GM21515 (cell line): ENCODE measurements around the gene CAST.

ENCODE experiments used
- ATAC-seq: cut with Tn5 transposase; IDR thresholded peaks from one replicate; pipeline ENCODE4 v1.9.1; 2021; ENCODE audit not compliant: unreplicated experiment

The CAST gene

DNA sequence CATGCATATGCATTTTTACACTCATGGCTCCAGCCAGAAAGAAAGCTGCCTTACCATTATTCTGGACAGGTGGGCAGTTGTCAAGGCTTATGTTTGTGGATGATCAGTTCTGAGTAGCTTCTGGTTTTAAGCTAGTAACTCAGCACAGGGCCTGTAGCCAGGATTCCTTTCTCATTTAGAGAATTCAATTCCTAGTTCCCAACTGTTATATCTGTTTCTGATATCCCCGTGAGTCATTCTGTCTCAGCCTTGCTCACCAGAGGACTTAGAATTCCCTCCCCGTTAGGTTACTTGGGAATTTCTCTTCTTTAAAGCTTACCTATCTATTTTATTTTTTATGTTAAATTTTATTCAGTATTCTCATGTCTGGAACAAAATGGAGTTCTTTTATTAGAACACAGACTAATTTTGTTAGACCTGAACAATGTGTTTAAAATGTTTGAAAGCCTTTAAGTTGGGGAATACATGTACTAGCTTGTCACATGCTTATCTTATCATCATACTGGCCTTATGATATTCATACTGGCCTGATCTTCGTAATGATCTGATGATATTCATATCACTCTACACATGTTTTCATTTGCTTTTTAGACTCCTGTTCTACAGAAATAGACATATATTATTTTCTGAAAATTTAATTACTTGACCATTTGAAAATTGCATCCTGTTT is 47.1 kb downstream of the CAST start:
- no peak for ATAC-seq

DNA sequence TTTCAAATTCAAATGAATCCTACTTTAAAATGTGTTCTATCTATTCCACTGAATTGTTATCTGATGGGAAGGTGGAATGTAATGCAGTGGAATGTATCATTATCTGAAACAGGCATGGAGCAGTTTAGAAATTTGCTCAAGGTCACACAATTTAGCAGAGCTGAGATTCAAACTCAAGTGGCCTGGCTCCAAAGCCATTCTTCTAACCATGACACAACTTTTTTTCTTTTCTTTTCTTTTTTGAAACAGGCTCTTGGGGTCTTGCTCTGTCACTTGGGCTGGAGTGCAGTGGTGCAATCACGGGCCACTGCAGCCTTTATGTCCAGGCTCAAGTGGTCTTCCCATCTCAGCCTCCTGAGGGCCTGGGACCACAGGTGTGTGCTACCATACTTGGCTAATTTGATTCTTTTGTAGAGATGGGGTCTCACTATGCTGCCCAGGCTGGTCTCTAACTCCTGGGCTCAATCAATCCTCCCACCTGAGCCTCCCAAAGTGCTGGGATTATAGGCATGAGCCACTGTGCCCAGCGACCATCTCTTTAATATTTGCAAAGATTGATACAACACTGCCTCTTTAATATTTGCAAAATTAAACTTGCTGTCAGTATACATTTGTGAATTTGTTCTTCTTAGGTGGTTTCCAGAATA is 50.0 kb downstream of the CAST start:
- ATAC-seq, result no peak

DNA sequence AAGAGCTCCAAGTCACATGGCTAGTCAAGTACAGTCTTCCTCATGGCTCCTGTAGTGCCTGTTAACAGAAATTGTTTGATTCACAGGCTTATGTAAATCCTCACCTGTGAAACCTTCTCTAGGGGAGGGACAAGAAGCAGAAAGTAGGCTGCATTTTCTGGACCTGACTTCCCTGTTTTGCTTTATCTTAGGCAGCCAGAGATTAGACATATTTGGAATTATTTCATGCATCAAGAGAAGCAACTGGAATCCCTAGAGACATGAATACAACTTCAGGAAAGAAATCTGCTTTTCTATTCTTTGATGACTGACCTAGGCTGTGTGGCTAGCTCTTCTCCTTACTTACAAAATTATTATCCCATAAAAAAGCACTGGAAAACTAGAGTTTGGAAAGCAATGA is 52.3 kb downstream of the CAST start:
- no peak for ATAC-seq

DNA sequence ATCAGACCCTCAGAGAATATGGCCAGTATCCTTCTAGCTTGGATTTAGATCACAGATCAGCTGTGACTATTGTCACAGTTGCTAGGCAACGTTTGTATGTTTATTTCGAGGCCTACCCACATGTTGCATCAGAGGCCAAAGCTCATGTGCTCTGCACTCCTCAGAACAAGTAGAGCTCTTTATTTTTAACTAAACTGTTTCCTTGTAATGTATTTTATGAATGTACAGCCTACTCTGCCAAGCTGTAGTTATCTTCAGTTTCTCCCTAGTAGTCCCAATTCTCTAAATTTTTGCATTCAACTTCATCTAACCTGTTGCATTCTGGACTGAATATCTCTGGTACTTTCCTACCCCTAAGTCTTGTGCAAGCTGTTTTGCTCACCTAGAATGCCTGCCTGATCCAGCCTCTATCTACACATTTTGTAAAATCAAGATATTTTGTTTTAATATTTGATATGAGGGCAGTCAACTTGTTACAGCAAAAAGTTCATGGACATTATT is 52.8 kb downstream of the CAST start:
- ATAC-seq, result no peak

DNA sequence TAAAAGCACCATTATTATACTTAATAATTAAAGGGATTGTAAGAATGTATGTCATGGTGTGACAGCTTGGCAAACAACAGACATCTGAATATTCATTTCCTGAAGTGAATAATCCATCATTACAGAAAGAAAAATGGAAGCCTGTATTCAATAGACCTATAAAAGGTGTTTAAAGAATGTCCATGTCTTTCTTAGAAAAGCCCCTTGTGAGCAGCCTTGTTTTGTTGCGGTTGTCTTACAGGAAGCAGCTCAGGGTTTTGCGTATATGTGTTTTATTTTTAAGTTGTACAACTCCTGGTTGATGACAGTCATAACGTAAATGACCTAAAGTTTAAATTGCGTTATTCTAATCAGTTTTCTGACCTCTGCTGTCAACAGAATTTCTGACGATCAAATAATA is 53.8 kb downstream of the CAST start:
- no peak for ATAC-seq

DNA sequence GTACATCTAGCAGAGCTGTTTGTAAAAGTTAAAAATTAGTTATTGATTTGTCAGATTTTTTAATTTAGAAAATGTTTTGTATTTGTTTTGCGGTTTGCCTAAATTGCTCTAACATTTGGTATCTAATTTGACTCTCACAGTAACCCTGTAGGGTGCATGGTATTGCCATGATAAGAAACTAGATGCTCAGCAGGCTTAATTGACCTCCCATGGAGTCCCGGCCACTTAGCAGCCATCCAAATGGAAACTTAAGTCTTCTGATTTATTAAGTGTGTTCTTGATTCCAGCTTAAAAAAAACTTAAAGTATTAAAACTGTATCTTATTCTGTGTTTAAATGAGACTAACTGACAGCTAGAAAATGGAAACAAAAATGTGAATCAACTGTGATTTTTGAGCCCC is 54.5 kb downstream of the CAST start:
- ATAC-seq, result no peak

DNA sequence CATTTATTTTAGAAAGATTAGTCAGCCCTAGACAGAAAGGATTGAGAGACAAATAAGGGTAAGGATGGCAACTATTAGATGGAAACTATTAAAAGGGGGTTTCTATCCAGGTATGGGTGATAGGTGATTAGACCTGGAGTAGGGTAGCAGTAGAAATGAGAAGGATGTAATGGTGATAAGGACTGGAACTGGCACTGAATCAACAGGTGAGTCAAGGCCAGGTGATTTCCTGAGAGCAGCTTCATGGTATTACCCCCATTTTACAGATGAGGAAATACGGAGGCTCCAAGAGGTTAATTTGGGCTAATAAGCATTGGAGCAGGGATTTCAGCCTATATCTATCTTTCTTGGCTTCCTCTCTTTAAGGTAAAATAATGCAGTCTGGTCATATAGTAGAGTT is 55.7 kb downstream of the CAST start:
- no peak for ATAC-seq

DNA sequence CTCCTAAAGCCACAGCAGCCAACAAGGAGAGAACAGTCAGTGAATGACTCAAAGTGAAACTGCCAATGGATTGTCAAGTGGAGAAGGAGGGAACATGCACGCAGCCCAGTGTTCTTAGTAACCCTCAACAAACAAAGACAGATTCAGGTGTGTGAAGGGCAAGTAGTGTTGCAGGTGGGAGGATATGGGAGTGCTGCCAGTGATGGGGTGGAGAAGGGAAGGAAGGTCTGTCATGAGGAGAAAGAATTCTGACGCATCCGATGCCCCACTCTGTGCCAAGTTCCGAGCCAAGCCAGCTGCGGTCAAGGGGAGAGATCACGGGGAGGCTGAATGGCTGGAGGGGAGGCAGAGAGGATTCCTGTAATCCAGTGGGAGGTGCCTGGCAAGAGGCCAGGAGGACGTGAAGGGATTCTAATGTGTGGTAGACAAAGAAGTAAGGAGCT is 56.5 kb downstream of the CAST start:
- ATAC-seq, result no peak

DNA sequence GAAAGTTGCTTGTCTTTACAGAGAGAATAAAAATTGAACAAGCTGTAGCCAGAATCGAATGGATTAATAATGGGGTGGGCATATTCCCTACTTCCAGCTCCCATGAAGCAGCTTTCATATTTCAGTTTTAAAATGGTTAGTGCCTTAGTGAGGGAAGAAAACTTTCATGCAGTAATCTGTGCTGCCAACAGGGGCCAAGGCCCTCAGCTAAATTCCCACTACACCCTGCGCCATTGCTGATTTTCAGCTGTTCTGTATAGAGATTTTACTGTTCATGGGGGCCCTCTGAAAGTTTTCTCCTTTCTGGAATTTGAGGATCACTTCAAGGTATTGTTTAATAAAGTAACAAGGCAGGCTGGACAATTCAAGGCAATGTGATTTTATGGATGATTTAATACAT is 58.2 kb downstream of the CAST start:
- no peak for ATAC-seq

DNA sequence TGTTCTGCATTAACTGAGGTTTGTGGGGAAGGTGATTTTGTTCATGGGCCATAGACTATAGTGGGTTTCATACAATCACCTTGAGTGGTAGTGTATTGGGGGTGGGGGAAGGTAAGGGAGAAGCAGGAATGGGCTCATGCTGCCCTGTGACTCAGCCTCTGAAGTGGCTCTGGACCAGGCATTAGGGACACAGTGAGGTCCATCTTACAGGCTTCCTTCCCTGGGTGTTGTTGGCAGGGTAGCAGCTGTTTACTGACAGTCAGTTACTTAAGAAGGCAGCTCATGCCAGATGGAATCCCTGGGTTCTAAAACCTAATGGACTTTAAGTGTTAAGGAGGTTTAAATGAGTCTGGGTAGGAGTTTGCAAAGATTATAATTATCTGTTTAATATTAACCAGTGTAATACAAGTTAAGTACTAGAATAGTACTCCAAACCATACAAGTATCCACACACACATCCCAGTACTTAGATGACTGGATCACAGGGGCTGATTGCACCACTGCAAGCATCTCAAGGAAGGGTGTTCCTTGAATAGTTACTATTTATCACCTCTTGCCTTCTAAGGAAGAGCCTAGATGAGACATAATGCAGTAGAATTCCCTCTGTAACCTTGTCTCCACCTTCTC is 59.3 kb downstream of the CAST start:
- ATAC-seq, result no peak

DNA sequence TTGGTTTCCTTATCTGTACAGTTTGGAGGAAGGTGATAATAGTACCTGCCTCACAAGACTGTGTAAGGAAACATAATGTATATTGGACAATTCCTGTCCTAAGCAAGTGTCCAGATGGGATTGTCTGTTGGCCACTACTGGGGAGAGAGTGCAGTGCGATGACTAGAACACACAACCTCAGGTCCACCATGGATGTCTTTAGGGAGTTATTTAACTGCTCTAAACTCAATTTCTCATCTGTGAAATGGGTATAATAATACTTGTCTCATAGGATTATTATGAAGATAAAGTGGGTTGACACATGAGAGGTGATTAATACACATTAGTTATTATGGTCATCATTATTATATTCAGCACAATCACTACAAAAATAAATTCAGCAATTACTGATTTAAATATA is 63.1 kb downstream of the CAST start:
- ATAC-seq, result no peak

DNA sequence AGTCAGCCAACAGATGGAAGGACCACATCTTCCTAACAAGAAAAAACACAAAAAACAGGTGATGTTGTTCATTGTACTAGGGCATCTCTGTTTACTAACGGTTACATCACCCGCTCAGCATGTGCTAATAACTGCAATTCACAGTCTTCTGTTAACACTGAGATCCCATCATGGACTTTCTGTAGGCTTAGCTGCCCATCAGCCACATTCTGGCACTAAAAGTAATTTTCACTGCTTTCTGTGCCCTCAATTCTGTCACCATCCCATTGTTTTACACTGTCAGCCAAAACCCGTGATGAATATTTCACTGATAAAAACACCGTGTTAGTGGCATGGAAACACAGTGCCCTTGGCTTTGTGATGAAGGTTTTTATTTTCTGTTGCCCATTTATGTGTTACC is 64.6 kb downstream of the CAST start:
- ATAC-seq, result no peak

DNA sequence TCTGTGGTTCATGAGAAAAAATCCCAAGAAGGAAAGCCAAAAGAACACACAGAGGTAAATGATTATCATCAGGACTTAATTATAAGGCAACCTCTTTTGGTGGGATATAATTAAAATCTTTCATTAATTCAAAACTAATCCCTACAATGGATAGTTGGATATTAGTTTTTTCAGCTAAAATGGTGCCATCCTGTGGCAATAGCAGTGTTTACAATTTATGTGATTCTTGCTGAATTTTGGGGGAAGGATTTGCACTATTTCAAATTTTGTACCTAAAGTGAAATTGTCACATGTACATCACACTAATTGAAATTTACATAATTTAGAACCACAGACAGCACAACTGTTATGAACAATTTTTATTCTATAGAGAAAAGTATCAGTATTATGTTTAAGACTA is 67.0 kb downstream of the CAST start:
- no peak for ATAC-seq

DNA sequence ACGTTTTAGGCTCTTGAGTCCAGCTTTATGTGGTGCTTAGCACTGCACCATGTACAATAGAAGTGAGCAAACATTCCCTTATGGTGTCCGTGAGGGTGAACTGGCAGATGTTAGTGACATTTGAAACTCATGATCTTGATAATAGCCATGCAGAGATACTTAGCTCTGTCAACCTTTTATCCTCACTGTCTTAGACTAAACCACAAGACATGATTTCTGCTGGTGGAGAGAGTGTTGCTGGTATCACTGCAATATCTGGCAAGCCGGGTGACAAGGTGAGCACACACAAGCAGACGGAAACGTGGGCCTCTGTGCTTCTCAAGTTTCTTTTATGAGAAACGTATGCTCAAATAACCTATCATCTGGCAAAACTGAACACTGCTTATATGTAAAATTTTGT is 68.4 kb downstream of the CAST start:
- no peak for ATAC-seq

DNA sequence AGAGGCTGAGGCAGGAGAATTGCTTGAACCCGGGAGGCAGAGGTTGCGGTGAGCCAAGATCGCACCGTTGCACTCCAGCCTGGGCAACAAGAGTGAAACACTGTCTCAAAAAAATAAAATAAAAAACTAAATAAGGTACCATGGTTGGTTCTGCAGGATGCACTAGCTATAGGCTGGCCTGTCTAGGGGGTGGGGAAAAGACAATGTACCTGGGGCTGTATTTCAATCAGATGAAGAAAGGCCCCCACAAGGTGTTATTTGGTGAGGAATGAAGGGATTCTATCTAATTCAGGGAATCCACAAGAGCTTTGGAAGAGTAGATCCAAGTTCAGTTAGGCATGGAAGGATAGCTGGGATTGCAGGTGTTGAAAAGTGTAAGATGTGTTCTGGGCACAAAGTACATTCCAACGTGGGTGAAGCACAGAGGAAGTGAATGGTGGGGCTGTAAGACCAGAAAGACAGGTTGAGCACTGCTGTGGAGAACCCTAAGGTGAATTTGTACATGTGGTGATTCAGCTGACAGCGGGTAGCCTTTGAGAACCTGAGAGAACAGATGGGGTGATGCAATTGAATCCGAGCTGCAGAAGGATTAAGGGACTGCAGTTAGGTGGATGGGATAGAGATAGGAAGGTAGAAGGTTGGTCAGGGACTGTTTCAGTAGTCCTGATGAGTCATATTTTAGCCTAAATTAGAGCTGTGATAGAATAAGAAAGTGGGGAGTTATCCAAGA is 71.8 kb downstream of the CAST start:
- no peak for ATAC-seq

DNA sequence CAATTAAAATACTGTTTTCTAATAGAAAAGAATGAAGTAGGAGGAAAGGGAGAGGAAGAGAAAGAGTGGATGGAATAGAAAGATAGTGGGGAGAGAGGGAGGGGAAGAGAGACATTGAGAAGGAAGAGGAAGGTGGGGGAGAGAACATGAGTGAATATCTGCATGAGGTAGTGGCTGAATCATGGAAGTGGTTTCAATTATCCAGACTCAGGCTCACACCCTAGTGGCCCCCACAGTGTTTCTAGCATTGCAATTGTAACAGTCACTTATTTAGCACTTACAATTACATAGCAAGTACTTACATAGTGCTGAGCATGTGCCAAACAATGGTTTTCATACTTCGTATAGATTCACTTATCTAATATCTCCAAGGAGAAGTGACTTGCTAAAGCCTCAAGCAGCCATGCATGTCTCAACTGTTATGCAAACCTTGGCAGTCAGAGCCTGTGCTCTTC is 72.7 kb downstream of the CAST start:
- no peak for ATAC-seq

DNA sequence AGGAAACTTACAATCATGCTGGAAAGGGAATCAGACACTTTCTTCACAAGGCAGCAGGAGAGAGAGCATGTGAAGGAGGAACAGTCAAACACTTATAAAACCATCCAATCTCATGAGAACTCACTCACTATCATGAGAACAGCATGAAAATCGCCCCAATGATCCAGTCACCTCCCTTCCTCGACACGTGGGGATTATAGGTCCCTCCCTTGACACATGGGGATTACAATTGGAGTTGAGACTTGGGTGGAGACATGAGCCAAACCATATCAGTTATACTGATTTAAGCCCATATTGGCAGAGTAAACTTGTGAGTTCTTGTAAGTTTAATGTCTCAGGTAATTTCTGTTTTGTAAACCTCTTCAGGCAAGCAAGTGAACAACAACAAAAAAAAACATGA is 74.8 kb downstream of the CAST start:
- ATAC-seq, result no peak

DNA sequence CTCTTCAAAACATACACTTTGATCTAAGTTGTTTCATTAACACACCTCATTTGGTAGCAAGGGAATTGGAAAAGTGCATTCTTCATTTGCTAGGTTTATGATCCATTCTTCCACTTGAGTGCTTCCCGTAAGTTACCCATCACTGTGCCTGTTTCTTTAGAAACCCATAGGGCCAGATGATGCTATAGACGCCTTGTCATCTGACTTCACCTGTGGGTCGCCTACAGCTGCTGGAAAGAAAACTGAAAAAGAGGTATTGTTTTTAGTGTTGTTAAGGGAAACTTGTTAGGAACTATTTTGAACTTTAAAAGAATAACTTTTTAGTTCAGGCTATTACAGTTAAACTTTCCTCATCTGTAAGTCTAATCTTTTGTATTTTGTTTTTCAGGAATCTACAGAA is 78.9 kb downstream of the CAST start:
- no peak for ATAC-seq

DNA sequence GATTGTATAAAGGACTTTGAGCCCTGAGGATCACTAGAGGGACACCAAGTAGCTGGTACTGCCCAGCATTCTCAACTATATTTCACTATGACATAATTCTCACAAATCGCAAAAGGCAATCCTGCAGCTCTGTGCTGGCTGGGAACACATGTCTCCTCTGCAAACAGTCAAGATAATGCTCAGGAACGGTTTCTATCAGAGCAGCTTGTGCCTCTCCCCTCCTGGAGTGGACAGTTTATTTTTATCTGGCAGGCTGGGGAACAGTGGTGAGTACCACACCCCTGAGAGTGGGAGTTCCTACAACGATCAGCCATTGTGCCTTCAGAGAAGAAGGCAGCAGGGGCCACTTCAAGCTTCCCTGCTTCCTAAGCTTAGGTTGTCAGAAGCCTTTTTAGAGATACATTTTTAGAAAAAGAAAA is 79.7 kb downstream of the CAST start:
- ATAC-seq, result no peak

DNA sequence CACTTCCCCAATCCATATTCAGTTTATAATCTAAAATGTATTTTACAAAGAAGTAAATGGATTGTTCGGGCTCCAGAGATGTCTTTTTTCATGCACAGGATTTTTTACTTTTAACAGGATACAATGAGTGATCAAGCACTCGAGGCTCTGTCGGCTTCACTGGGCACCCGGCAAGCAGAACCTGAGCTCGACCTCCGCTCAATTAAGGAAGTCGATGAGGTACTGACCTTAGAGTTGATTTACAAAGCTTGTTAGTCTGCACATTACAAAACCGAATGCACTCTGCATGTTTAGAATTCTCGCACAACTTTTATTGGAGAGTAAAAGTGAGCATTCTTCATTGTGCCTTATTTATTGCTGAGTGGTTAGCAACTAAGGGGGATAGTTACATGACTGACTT is 80.4 kb downstream of the CAST start:
- no peak for ATAC-seq

DNA sequence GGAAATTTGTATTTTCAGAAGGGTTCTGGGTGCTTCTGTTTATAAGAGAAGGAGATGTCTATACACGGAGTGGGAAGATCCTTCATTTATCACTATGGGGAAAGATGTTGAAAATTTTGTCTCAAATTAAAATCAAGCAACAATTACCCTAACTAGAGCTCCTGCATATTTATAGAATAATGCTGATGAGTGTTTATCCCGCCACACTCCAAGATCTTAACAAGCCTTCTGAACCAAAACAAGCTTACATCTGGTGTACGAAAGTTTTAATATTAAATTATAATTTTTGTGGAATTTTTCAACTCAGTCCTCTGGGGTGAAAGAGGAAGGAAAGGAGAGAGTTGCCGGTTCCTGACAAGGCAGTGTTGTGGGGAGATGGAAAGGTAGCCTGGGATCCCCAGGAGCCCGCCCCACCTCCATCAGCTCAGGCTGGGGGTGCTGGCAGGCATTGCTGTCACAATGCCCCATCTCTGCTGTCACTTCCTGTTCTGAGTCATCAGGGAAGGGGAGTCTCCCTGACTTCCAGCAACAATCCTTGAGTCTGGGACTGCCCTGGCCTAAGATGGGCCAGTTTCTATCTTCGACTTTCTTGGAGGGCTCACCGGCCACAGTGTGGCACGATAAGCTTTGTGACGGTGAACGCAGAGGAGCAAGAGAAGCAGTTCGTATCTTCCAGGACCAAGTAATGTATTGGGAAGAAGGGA is 81.0 kb downstream of the CAST start:
- ATAC-seq, result no peak
